Stimulated activated CD8-positive, alpha-beta memory T cell treated with anti-CD3 and anti-CD28 coated beads, Interleukin-7, amount 100 ng/mL, for 1 hour (primary cell): ENCODE data around the gene SZT2.

Source experiments
- DNase-seq, 2 donors: peaks; one replicate each; pipeline ENCODE4 v3.0.0-alpha.2; 2020; ENCODE audit warnings: low read depth in 2 of 2

SZT2 gene

GRCh38 chr1:43389326-43390313 is at the start of gene SZT2, which contains the start of gene MED8:
Gene SZT2, plus strand, starts transcription at chr1:43389899. Its CDS starts 70 bp downstream, at chr1:43389969.
Gene MED8, minus strand, starts transcription at chr1:43389800. Its CDS starts 36 bp downstream, at chr1:43389764.
- DNase-seq = peak; percentile 82 to 89

- DNase-seq = no peak
These were observed 49.1 kb upstream of the SZT2 start for GRCh38 chr1:43340559-43340958.

GRCh38 chr1:43344267-43344850 is 45.3 kb upstream of the SZT2 start:
- DNase-seq = no peak

GRCh38 chr1:43345120-43345519 is 44.6 kb upstream of the SZT2 start:
- no peak for DNase-seq

- no peak for DNase-seq
These were observed 43.1 kb upstream of the SZT2 start for GRCh38 chr1:43346636-43347035.

GRCh38 chr1:43348343-43348808 is 41.3 kb upstream of the SZT2 start:
- DNase-seq = no peak

GRCh38 chr1:43348809-43349593 is 40.7 kb upstream of the SZT2 start:
- no peak for DNase-seq

GRCh38 chr1:43349594-43350306 is 39.9 kb upstream of the SZT2 start:
- no peak for DNase-seq

- DNase-seq = no peak
These were observed 38.7 kb upstream of the SZT2 start for GRCh38 chr1:43350976-43351375.

GRCh38 chr1:43351421-43352350 is 38.0 kb upstream of the SZT2 start:
- DNase-seq = no peak

GRCh38 chr1:43352351-43352705 is 37.4 kb upstream of the SZT2 start:
- no peak for DNase-seq

- no peak for DNase-seq
These were observed 36.8 kb upstream of the SZT2 start for GRCh38 chr1:43352881-43353280.

- DNase-seq = no peak
These were observed 35.2 kb upstream of the SZT2 start for GRCh38 chr1:43354471-43354870.

- DNase-seq = no peak
These were observed 34.8 kb upstream of the SZT2 start for GRCh38 chr1:43354936-43355335.

- no peak for DNase-seq
These were observed 32.4 kb upstream of the SZT2 start for GRCh38 chr1:43357251-43357650.

- DNase-seq = no peak
These were observed 31.5 kb upstream of the SZT2 start for GRCh38 chr1:43358121-43358745.

GRCh38 chr1:43358746-43359693 is 30.7 kb upstream of the SZT2 start, which contains the start of gene CDC20:
Gene CDC20, plus strand, starts transcription at chr1:43358981. Its CDS starts 235 bp downstream, at chr1:43359216.
- DNase-seq = peak; percentile 94 to 96

GRCh38 chr1:43359696-43360095 is 30.0 kb upstream of the SZT2 start:
- DNase-seq = no peak

GRCh38 chr1:43360616-43361015 is 29.1 kb upstream of the SZT2 start:
- DNase-seq = no peak
